Effector CD8-positive, alpha-beta T cell (primary cell): ENCODE results near the gene ACR.
"Not testable (repeated sequence)": the region's sequence is repeated elsewhere in the genome, so short reads cannot be mapped to it uniquely, and the experiment has no call there.

ENCODE experiments used
- DNase-seq: peaks from one replicate; lab custom pipeline; 2025; lab: John Stamatoyannopoulos, UW

The ACR gene

GRCh38 chr22:50780244-50780643, 42.2 kb downstream of the ACR start:
- not testable (repeated sequence) for DNase-seq

GRCh38 chr22:50782253-50782652, 44.2 kb downstream of the ACR start:
- not testable (repeated sequence) for DNase-seq

- DNase-seq: peak; percentile 78
Observed at GRCh38 chr22:50783033-50783879, 45.3 kb downstream of the ACR start, which contains the start of gene RABL2B. TSS of gene RABL2B (minus strand) at chr22:50783636. CDS start at chr22:50782294, 1,342 bp downstream.

GRCh38 chr22:50783880-50784276, 45.9 kb downstream of the ACR start:
- DNase-seq: not testable (repeated sequence)

- not testable (repeated sequence) for DNase-seq
Observed at GRCh38 chr22:50785289-50785688, 47.3 kb downstream of the ACR start.

- DNase-seq: not testable (repeated sequence)
Observed at GRCh38 chr22:50786936-50787335, 48.9 kb downstream of the ACR start.
